ENCODE measurements around the gene PGS1. TPM values are rescaled to one million over a fixed set of nuclear protein-coding genes. Genes with fewer than 3 reads are reported as not detected.
A peak's percentile ranks its signal among the peaks of the same experiment; 100 is the strongest.

Gene PGS1
- total and polyA plus RNA-seq, 2 experiments from 2014 or later: 30.4 to 42.5 TPM

- Histone ChIP-seq H3K4me2 (no peak overlapping the region), H3K79me2 (peaks cover 92% of the 10 kb centered on the region), H3K9me3 (ENCODE audit: low read depth) (no peaks in the 10 kb centered on the region), H3K4me3 (no peak overlapping the region), H3K36me3 (replicated peaks; ENCODE audit: insufficient read depth, low read depth) (no peaks in the 10 kb centered on the region), H4K20me1 (ENCODE audit: insufficient read depth, poor library complexity, severe bottlenecking) (peaks cover 10% of the 10 kb centered on the region), H2AFZ (no peak overlapping the region), H3K4me1 (ENCODE audit: insufficient read depth) (peaks cover 25% of the 10 kb centered on the region), H3K27ac (peak overlapping the region; percentile 84), H3K9me2 (replicated peaks; ENCODE audit: insufficient read depth) (no peaks in the 10 kb centered on the region), H3K27me3 (no peaks in the 10 kb centered on the region)
- TF ChIP-seq CTCF (IDR thresholded peaks at IDR 0.05; ENCODE audit: poor library complexity): no peak
- no peak for TF ChIP-seq EZH2phosphoT487 (IDR thresholded peaks at IDR 0.05; ENCODE audit: low read depth, severe bottlenecking, unreplicated experiment)
- TF ChIP-seq EZH2 (IDR thresholded peaks at IDR 0.05; ENCODE audit: borderline replicate concordance): no peak
- 48% methylated on average over 4 of the region's 4 CpGs for WGBS (ENCODE audit: low lambda C conversion rate, missing lambda C conversion rate)
- peak; percentile 61 for DNase-seq (ENCODE audit: low spot score)
Observed at GRCh38 chr17:78391843-78392242, 13.4 kb downstream of the PGS1 start.

- DNase-seq (ENCODE audit: low spot score): no peak
- 89% methylated on average over 6 of the region's 6 CpGs for WGBS (ENCODE audit: low lambda C conversion rate, missing lambda C conversion rate)
- peaks cover 91% of the 10 kb centered on the region for H3K79me2 ChIP-seq
Observed at GRCh38 chr17:78392295-78392694, 13.8 kb downstream of the PGS1 start.

GRCh38 chr17:78393575-78393974, 15.1 kb downstream of the PGS1 start:
- no peak for DNase-seq (ENCODE audit: low spot score)
- Histone ChIP-seq H3K9me3 (ENCODE audit: low read depth) (no peaks in the 10 kb centered on the region), H4K20me1 (ENCODE audit: insufficient read depth, poor library complexity, severe bottlenecking) (peaks cover 6% of the 10 kb centered on the region), H3K79me2 (peaks cover 90% of the 10 kb centered on the region), H3K9me2 (replicated peaks; ENCODE audit: insufficient read depth) (no peaks in the 10 kb centered on the region), H3K36me3 (replicated peaks; ENCODE audit: insufficient read depth, low read depth) (no peaks in the 10 kb centered on the region), H3K4me3 (no peak overlapping the region), H3K27ac (no peak overlapping the region), H3K4me1 (ENCODE audit: insufficient read depth) (peaks cover 25% of the 10 kb centered on the region), H3K27me3 (no peaks in the 10 kb centered on the region), H3K4me2 (no peak overlapping the region), H2AFZ (no peak overlapping the region)
- WGBS (ENCODE audit: low lambda C conversion rate, missing lambda C conversion rate): 95% methylated on average over 4 of the region's 4 CpGs
- TF ChIP-seq EZH2phosphoT487 (IDR thresholded peaks at IDR 0.05; ENCODE audit: low read depth, severe bottlenecking, unreplicated experiment) (no peak), CTCF (IDR thresholded peaks at IDR 0.05; ENCODE audit: poor library complexity) (no peak)

More at GRCh38 chr17:78392295-78392694, 13.8 kb downstream of the PGS1 start:
- Histone ChIP-seq H3K4me1 (ENCODE audit: insufficient read depth) (peaks cover 25% of the 10 kb centered on the region), H3K4me3 (no peak overlapping the region), H3K4me2 (no peak overlapping the region), H3K27ac (peak overlapping the region; percentile 84), H4K20me1 (ENCODE audit: insufficient read depth, poor library complexity, severe bottlenecking) (peaks cover 7% of the 10 kb centered on the region), H3K9me3 (ENCODE audit: low read depth) (no peaks in the 10 kb centered on the region), H3K27me3 (no peaks in the 10 kb centered on the region), H2AFZ (no peak overlapping the region), H3K9me2 (replicated peaks; ENCODE audit: insufficient read depth) (no peaks in the 10 kb centered on the region), H3K36me3 (replicated peaks; ENCODE audit: insufficient read depth, low read depth) (no peaks in the 10 kb centered on the region)
- no peak for TF ChIP-seq EZH2 (IDR thresholded peaks at IDR 0.05; ENCODE audit: borderline replicate concordance)
- no peak for TF ChIP-seq EZH2phosphoT487 (IDR thresholded peaks at IDR 0.05; ENCODE audit: low read depth, severe bottlenecking, unreplicated experiment)
- TF ChIP-seq CTCF (IDR thresholded peaks at IDR 0.05; ENCODE audit: poor library complexity): no peak

GRCh38 chr17:78394209-78394608, 15.8 kb downstream of the PGS1 start:
- no peak for DNase-seq (ENCODE audit: low spot score)
- Histone ChIP-seq H3K9me3 (ENCODE audit: low read depth) (no peaks in the 10 kb centered on the region), H3K36me3 (replicated peaks; ENCODE audit: insufficient read depth, low read depth) (no peaks in the 10 kb centered on the region), H3K4me1 (ENCODE audit: insufficient read depth) (peaks cover 25% of the 10 kb centered on the region), H3K27me3 (no peaks in the 10 kb centered on the region), H3K4me3 (no peak overlapping the region), H3K27ac (peak overlapping the region; percentile 40), H3K4me2 (no peak overlapping the region), H3K79me2 (peaks cover 84% of the 10 kb centered on the region), H4K20me1 (ENCODE audit: insufficient read depth, poor library complexity, severe bottlenecking) (peaks cover 3% of the 10 kb centered on the region), H3K9me2 (replicated peaks; ENCODE audit: insufficient read depth) (no peaks in the 10 kb centered on the region), H2AFZ (no peak overlapping the region)
- TF ChIP-seq EZH2 (IDR thresholded peaks at IDR 0.05; ENCODE audit: borderline replicate concordance) (no peak), EZH2phosphoT487 (IDR thresholded peaks at IDR 0.05; ENCODE audit: low read depth, severe bottlenecking, unreplicated experiment) (no peak), CTCF (IDR thresholded peaks at IDR 0.05; ENCODE audit: poor library complexity) (no peak)
- 75% methylated on average over 4 of the region's 7 CpGs for WGBS (ENCODE audit: low lambda C conversion rate, missing lambda C conversion rate)
